GM18508 (cell line): ENCODE measurements around the gene SHTN1.
A peak's percentile ranks its signal among the peaks of the same experiment; 100 is the strongest.

ENCODE experiments used
- ATAC-seq: cut with Tn5 transposase; IDR thresholded peaks from one replicate; pipeline ENCODE4 v1.9.1; 2021; ENCODE audit warnings: moderate number of reproducible peaks; ENCODE audit not compliant: insufficient read depth, unreplicated experiment

The SHTN1 gene

GRCh38 chr10:116878123-116878522 lies 126.9 kb downstream of the SHTN1 start:
- ATAC-seq: no peak

GRCh38 chr10:116877391-116877790 lies 127.6 kb downstream of the SHTN1 start:
- ATAC-seq: no peak

GRCh38 chr10:116875897-116876296 lies 129.1 kb downstream of the SHTN1 start:
- no peak for ATAC-seq

DNA sequence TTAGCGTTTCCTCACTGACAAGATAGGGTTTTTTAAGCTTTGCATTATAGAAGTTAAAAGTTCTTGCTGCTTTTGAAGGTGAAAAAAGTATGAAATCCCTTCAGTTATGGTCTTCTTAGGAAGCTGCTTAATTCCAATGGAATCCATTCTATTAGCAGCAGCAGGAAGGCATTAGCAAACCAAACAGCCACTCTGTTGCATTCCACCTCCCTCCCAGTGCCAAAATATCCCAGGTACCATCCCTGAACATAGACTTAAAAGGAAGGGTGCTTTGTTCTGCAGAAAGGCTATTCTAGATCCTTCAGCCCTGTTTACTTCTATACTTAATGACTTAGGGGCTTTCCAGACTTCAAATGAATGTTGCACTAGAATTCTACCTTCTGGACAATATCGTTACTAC lies 131.9 kb downstream of the SHTN1 start:
- no peak for ATAC-seq

- ATAC-seq: no peak
These were observed 134.0 kb downstream of the SHTN1 start for GRCh38 chr10:116870949-116871348.

GRCh38 chr10:116868722-116869121 lies 136.3 kb downstream of the SHTN1 start:
- no peak for ATAC-seq

DNA sequence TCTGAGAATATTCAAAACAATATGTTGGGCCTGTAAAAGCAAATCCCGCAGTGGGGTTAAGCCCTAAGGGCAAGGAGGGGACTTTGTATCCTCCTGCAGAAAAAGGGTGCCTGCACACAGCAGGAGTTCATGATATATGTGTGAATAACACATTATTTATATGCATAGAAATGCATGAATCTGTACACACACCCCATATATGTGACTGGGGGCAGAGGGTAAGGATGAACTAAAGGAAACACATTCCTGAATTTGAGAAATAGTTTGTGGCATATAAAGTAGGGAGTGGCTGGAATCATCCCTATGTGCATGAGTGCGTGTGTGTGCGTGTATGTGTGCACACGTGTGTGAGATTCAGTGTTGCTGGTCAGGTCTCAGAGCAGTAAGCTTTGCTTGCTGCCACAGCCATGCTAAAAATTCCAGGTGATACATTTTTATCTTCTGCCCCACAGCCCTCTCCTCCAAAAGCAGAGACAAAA lies 136.8 kb downstream of the SHTN1 start:
- no peak for ATAC-seq

DNA sequence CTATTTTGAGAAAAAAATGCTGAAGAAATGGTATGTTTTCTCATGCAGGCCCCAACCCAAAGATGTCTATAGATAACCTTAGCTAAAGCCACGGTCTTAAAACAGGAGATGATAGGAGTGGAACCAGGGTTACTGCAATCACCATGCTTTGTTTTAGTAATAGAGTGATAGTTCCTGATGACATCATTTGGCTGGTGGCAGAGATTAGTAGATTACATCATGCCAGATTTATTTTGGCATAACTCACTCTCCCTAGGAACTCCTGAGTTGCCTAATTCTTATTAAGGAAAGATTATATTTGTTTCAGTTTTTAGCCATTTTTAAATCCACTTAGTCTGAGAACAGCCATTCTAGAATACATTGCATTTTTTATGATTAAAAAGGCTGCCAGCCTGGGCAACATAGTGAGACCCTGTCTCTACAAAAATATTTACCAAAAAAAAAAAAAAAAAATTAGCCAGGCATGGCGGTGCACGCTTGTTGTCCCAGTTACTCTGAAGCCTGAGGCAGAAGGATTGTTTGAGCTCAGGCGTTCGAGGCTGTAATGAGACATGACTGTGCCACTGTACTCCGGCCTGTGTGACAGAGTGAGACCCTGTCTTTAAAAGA lies 137.9 kb downstream of the SHTN1 start:
- ATAC-seq: no peak

DNA sequence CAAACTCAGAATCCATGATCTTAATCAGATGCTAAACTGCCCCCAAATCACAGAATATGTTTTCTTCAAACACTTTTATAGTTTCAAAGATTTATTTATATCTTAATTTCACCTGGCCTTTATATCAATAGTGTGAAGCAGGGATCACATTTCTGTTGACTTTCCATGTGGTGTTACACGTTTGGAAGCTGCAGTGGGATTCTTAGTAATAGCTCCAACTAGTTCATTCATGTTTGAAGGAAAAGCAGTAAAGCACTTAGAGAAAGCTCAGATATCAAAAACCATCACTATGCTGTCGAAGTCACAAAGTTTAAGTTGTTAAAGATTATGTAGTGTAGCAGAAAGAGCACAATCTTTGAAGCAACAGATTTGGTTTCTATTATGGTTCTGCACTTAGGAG lies 138.9 kb downstream of the SHTN1 start:
- no peak for ATAC-seq

GRCh38 chr10:116864436-116864835 lies 140.6 kb downstream of the SHTN1 start:
- ATAC-seq: no peak

DNA sequence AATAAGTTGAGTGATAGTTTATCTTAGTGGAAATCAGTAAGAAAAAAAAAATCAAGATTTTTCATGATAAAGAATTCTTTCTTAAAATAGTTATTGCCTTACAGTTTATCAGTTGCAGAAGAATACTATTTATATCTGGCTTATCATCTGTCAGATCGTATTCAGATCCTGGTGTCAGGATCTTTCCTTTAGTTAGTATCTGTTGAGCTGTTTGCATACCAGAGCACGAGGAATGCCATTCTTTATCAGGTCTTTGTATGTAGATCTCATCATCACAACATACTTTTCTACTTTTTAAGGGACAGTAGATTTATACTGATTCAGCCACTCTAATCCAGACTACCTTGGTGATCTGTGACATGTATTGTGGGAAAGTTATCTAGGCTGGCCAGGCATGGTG lies 143.2 kb downstream of the SHTN1 start:
- no peak for ATAC-seq

GRCh38 chr10:116857156-116857555 lies 147.8 kb downstream of the SHTN1 start:
- no peak for ATAC-seq

GRCh38 chr10:116853701-116854100 lies 151.3 kb downstream of the SHTN1 start:
- ATAC-seq: no peak

DNA sequence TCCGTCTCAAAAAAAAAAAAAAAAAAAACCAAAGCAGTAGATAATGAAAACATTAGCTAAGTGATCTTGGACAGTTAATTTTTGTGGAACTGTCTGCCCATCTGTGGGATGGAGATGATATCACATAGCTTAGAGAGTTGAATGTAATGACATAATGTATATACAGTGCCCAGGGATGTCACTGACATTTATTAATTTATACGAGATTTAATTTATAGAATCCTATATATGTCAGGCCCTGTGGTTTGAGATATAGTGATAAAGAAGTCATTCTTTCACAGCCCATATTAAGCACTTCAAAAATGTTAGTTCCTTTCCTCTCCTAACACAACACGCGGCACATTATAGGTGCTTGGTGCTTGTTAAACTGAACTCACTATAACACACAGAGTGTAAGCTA lies 151.7 kb downstream of the SHTN1 start:
- ATAC-seq: no peak

- no peak for ATAC-seq
These were observed 152.7 kb downstream of the SHTN1 start for GRCh38 chr10:116852246-116852645.

- no peak for ATAC-seq
These were observed 154.9 kb downstream of the SHTN1 start for GRCh38 chr10:116850058-116850611.

- ATAC-seq: peak; percentile 39
These were observed 155.5 kb downstream of the SHTN1 start, which contains the start of gene ENO4 for GRCh38 chr10:116849248-116850057. TSS of gene ENO4 (plus strand) at chr10:116849499. CDS start at chr10:116849567, 68 bp downstream.

DNA sequence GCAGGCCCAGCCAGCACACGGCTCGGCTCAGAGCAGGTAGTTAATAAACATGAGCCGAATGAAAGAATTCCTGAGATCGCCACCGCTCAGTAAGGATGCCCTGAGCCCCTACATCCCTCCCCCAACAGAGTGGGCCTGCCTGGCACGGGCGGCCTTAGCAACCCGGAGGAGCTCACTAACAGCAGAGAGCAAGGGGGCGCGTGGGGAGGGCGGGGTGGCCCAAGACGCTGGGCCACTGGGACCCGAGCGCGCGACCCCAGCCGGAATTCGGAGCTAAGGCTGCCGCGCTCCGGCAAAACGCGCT lies 156.1 kb downstream of the SHTN1 start:
- no peak for ATAC-seq

DNA sequence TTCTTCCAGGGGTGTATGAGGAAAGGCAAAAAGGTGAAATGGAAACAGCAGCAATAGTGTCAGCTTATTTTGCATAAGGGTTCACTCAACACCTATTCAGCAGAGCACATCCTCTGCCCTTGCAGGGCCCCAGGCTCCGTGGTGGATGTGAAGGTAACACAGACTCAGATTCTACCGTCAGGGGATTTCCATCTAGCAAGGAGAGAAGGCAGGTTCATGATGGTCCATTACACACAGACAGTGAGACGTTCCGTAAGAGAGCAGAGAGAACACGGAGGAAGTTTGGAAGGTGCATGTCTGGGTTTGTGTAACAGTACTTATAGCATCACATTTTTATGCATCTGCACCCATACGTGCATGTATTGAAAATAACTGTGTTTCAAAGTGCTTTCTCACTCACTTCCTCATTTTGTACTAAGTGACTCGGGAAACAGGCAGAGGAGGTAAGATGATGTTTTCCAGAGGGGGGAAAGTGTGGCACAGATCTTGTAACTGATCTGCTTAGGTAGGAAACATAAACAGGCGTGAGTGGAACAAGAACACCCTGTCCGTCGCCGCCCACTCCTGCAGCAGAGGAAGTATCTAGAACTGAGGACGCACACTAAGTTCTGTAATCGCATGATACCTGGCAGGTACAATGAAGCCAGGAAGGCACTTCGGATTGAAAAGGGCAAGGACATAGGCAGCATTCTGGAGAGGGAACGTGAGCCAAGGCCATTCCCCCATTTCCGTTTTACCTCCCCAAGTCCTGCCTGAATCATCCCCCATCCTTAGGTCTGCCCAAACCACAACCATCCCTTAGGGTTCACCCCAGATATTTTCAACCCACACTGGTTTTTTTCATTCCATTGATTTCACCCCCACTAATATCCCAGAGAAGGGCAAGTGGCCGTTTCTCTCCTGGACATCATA lies 156.7 kb downstream of the SHTN1 start:
- ATAC-seq: peak; percentile 76

GRCh38 chr10:116845823-116846222 lies 159.2 kb downstream of the SHTN1 start:
- ATAC-seq: no peak
